A549 (cell line): Measurements from ENCODE around the gene HMGXB3.

Source experiments
- CEBPB ChIP-seq, 2 experiments: fragments of >200 bp in 1 of 2; sonication (Bioruptor Twin) in 1 of 2; formaldehyde crosslinking in 1 of 2; IDR thresholded peaks; 2 replicates each; pipeline ENCODE4 v1.6.1; 2012 to 2016
- CHD2 ChIP-seq: fragments of 150-350 bp; IDR thresholded peaks from 2 replicates; pipeline ENCODE4 v1.6.1; 2014; ENCODE audit warnings: low read length; ENCODE audit not compliant: partially characterized antibody
- FOXS1 ChIP-seq: fragments of 250-450 bp; sonication (Bioruptor Pico); IDR thresholded peaks from 2 replicates; pipeline ENCODE4 v1.5.0; 2020; ENCODE audit warnings: mild to moderate bottlenecking, moderate library complexity
- JUN ChIP-seq, 2 experiments: fragments of >200 bp; sonication (Bioruptor Twin); formaldehyde crosslinking; IDR thresholded peaks; 2 replicates in 1 of 2; 3 replicates in 1 of 2; pipeline ENCODE4 v1.6.1; 2016 to 2017
- MAFK ChIP-seq: fragments of 450-650 bp; IDR thresholded peaks from 2 replicates; pipeline ENCODE4 v1.6.1; 2014; ENCODE audit not compliant: partially characterized antibody
- MYC ChIP-seq: IDR thresholded peaks from 2 replicates; pipeline ENCODE4 v1.6.1; 2012; ENCODE audit warnings: mild to moderate bottlenecking, inconsistent platforms, low read length, improper control_type of control experiment, borderline replicate concordance
- POLR2A ChIP-seq: IDR thresholded peaks from 2 replicates; pipeline ENCODE4 v1.6.1; 2012; ENCODE audit warnings: mild to moderate bottlenecking, low read length
- RAD21 ChIP-seq, 2 experiments: fragments of >200 bp in 1 of 2; sonication (Bioruptor Twin) in 1 of 2; formaldehyde crosslinking in 1 of 2; IDR thresholded peaks in 1 of 2; conservative IDR thresholded peaks in 1 of 2; 2 replicates in 1 of 2; 3 replicates in 1 of 2; pipeline ENCODE4 v1.6.1; 2012 to 2018; ENCODE audit warnings: inconsistent platforms in 1 of 2
- RCOR1 ChIP-seq: fragments of 150-350 bp; IDR thresholded peaks from 2 replicates; pipeline ENCODE4 v1.6.1; 2014; ENCODE audit warnings: antibody characterized with exemption, low read length, low read depth
- TF ChIP-seq, protein P1 (sequence below): fragments of >200 bp; sonication (Bioruptor Twin); formaldehyde crosslinking; IDR thresholded peaks from 3 replicates; pipeline ENCODE4 v1.5.1; 2016
- TF ChIP-seq, protein P2 (sequence below): fragments of >200 bp; sonication (Bioruptor Twin); formaldehyde crosslinking; IDR thresholded peaks from 2 replicates; pipeline ENCODE4 v1.6.1; 2016
- TF ChIP-seq, protein P3 (sequence below): fragments of 150-350 bp; IDR thresholded peaks from 2 replicates; pipeline ENCODE4 v1.6.1; 2014; ENCODE audit warnings: low read depth, mild to moderate bottlenecking, low read length
- TF ChIP-seq, protein P4 (sequence below): IDR thresholded peaks from 2 replicates; pipeline ENCODE4 v1.6.1; 2012

DNA sequence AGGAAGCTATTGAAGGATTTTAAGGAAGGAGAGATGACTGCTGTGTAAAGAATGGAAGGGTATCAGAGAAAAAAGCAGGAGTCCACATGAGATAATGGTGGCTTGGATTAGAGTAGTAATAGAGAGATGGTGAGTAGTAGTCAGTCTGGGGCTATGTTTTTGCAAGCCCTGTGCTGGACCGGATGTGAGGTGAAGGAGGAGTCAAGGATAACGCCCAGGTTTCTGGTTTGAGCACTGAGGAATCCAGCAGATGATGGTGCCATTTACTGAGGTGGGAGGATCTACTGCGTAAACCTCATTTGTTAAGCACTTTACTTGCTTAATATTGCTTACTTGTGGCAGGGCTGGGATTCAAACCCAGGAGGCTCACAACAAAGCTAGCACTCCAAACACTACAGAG lies 1.2 kb upstream of the HMGXB3 start:
- TF ChIP-seq CHD2 (no peak), MYC (no peak), MAFK (no peak), RAD21 (conservative IDR thresholded peaks at IDR 0.05 in 1 of 2, IDR thresholded peaks at IDR 0.05 in 1 of 2) (no peak), POLR2A (no peak), FOXS1 (CRISPR knock-in tag) (no peak), CEBPB (IDR thresholded peaks at IDR 0.05) (no peak), JUN (IDR thresholded peaks at IDR 0.05) (no peak), RCOR1 (no peak)
- TF ChIP-seq, protein P1, sequence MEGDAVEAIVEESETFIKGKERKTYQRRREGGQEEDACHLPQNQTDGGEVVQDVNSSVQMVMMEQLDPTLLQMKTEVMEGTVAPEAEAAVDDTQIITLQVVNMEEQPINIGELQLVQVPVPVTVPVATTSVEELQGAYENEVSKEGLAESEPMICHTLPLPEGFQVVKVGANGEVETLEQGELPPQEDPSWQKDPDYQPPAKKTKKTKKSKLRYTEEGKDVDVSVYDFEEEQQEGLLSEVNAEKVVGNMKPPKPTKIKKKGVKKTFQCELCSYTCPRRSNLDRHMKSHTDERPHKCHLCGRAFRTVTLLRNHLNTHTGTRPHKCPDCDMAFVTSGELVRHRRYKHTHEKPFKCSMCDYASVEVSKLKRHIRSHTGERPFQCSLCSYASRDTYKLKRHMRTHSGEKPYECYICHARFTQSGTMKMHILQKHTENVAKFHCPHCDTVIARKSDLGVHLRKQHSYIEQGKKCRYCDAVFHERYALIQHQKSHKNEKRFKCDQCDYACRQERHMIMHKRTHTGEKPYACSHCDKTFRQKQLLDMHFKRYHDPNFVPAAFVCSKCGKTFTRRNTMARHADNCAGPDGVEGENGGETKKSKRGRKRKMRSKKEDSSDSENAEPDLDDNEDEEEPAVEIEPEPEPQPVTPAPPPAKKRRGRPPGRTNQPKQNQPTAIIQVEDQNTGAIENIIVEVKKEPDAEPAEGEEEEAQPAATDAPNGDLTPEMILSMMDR: no peak
- TF ChIP-seq, protein P2, sequence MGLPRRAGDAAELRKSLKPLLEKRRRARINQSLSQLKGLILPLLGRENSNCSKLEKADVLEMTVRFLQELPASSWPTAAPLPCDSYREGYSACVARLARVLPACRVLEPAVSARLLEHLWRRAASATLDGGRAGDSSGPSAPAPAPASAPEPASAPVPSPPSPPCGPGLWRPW: no peak
- TF ChIP-seq, protein P3, sequence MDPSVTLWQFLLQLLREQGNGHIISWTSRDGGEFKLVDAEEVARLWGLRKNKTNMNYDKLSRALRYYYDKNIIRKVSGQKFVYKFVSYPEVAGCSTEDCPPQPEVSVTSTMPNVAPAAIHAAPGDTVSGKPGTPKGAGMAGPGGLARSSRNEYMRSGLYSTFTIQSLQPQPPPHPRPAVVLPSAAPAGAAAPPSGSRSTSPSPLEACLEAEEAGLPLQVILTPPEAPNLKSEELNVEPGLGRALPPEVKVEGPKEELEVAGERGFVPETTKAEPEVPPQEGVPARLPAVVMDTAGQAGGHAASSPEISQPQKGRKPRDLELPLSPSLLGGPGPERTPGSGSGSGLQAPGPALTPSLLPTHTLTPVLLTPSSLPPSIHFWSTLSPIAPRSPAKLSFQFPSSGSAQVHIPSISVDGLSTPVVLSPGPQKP: no peak
- TF ChIP-seq, protein P4, sequence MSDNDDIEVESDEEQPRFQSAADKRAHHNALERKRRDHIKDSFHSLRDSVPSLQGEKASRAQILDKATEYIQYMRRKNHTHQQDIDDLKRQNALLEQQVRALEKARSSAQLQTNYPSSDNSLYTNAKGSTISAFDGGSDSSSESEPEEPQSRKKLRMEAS: no peak
